Measurements from ENCODE around the gene ATP1B1. TPM values are rescaled to one million over a fixed set of nuclear protein-coding genes. Genes with fewer than 3 reads are reported as not detected.

ATP1B1 gene
- total RNA-seq, 1 experiment from 2014 or later = 44.4 TPM

DNA sequence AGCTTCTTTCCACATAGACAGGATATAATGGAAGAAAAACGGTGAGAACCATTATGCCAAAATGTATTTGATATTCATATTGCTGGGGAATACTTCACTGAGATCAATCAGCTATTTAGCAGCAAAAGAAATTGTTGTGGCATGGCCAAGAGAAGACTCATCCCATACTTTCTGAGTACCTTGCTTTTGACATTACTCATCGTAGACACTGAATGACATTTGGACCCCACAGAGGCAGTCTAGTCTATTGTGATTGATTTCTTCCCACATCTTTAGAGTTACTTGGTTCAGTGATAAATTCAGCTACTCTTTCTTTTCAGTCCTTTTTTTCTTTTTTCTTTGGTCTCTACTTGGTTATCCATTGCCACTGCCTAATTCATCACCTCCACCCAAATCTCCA lies 22.1 kb downstream of the ATP1B1 start:
- no peaks in the 10 kb centered on the region for H3K27me3 Mint-ChIP-seq (ENCODE audit: low read depth)
- H3K9ac ChIP-seq (ENCODE audit: extremely low read depth, insufficient read length, low read length) = no peak overlapping the region
- H3K56ac ChIP-seq (ENCODE audit: insufficient read length, low read depth, low read length) = no peak overlapping the region
- H2BK12ac ChIP-seq (ENCODE audit: insufficient read length, low read depth, low read length) = no peak overlapping the region
- no peak overlapping the region for H2BK15ac ChIP-seq (ENCODE audit: low read depth, low read length)
- no peak overlapping the region for H2AFZ ChIP-seq (ENCODE audit: low read length)
- H4K5ac ChIP-seq (ENCODE audit: insufficient read length, low read depth, low read length) = no peak overlapping the region
- peaks cover 30 to 70% (median 64%) of the 10 kb centered on the region in 3 experiments for H3K36me3 Mint-ChIP-seq (ENCODE audit: insufficient read depth in 1 of 3, low read depth in 3 of 3)
- no peak for DNase-seq
- H2BK120ac ChIP-seq (ENCODE audit: low read depth, low read length, poor library complexity, severe bottlenecking) = no peak overlapping the region
- no peaks in the 10 kb centered on the region for H3K79me1 ChIP-seq (ENCODE audit: insufficient read depth, low read depth, low read length, poor library complexity, severe bottlenecking)
- TF ChIP-seq, protein P1, sequence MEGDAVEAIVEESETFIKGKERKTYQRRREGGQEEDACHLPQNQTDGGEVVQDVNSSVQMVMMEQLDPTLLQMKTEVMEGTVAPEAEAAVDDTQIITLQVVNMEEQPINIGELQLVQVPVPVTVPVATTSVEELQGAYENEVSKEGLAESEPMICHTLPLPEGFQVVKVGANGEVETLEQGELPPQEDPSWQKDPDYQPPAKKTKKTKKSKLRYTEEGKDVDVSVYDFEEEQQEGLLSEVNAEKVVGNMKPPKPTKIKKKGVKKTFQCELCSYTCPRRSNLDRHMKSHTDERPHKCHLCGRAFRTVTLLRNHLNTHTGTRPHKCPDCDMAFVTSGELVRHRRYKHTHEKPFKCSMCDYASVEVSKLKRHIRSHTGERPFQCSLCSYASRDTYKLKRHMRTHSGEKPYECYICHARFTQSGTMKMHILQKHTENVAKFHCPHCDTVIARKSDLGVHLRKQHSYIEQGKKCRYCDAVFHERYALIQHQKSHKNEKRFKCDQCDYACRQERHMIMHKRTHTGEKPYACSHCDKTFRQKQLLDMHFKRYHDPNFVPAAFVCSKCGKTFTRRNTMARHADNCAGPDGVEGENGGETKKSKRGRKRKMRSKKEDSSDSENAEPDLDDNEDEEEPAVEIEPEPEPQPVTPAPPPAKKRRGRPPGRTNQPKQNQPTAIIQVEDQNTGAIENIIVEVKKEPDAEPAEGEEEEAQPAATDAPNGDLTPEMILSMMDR (conservative IDR thresholded peaks at IDR 0.05) = no peak
- H2AK5ac ChIP-seq (ENCODE audit: insufficient read length, low read length) = no peak overlapping the region
- H2BK5ac ChIP-seq (ENCODE audit: insufficient read length, low read length) = no peak overlapping the region
- H3K4me2 ChIP-seq (ENCODE audit: insufficient read depth, insufficient read length, low read length) = no peak overlapping the region
- H3K23ac ChIP-seq (ENCODE audit: insufficient read length, low read depth, low read length) = no peak overlapping the region
- H3K27me3 ChIP-seq (ENCODE audit: insufficient read depth, low read length) = no peaks in the 10 kb centered on the region
- H3K18ac ChIP-seq (ENCODE audit: insufficient read length, low read depth, low read length) = no peak overlapping the region
- no peaks in the 10 kb centered on the region for H3K9me3 ChIP-seq (ENCODE audit: control insufficient read depth, low read depth, low read length)
- no peak overlapping the region for H3T11ph ChIP-seq (ENCODE audit: low read length)
- no peak overlapping the region for H4K8ac ChIP-seq (replicated peaks; ENCODE audit: insufficient read length, low read depth, low read length)
- H3K4ac ChIP-seq (ENCODE audit: low read depth, low read length) = no peak overlapping the region
- no peak overlapping the region for H3K14ac ChIP-seq (ENCODE audit: insufficient read depth, low read length)
- 0 out of 7 replicates have a peak overlapping the region, but pooled peaks of 1 of the 3 experiments have one; percentile 26 for H3K27ac Mint-ChIP-seq
- no peak overlapping the region for H4K91ac ChIP-seq (ENCODE audit: insufficient read length, low read depth, low read length)
- no peaks in the 10 kb centered on the region for H3K4me1 ChIP-seq (ENCODE audit: insufficient read depth, low read length)
- no peaks in the 10 kb centered on the region for H4K20me1 ChIP-seq (ENCODE audit: control insufficient read depth, insufficient read depth, insufficient read length)
- no peak overlapping the region for H3K27ac ChIP-seq (ENCODE audit: insufficient read length, low read depth, low read length)
- peaks cover 3% of the 10 kb centered on the region in 2 experiments for H3K4me1 Mint-ChIP-seq
- no peak overlapping the region for H2BK20ac ChIP-seq (ENCODE audit: low read depth, low read length, poor library complexity, severe bottlenecking)
- no peaks in the 10 kb centered on the region for H3K9me3 Mint-ChIP-seq
- no peak overlapping the region for H3K4me3 Mint-ChIP-seq
- H3K23me2 ChIP-seq (ENCODE audit: insufficient read length, low read depth, low read length, poor library complexity, severe bottlenecking) = no peaks in the 10 kb centered on the region
- WGBS (ENCODE audit: extremely low coverage, insufficient read length, low lambda C conversion rate) = no CpG with 5 or more reads among the region's 2 CpGs
- no peaks in the 10 kb centered on the region for H3K79me2 ChIP-seq (ENCODE audit: insufficient read depth, low read length)

Data from H9 (cell line).